ENCODE data around the gene SMARCA2.
A peak's percentile ranks its signal among the peaks of the same experiment; 100 is the strongest.
"Not testable (repeated sequence)": the region's sequence is repeated elsewhere in the genome, so short reads cannot be mapped to it uniquely, and the experiment has no call there.

The SMARCA2 gene

GRCh38 chr9:2106666-2107065 lies 91.5 kb downstream of the SMARCA2 start:
- DNase-seq, result no peak

DNA sequence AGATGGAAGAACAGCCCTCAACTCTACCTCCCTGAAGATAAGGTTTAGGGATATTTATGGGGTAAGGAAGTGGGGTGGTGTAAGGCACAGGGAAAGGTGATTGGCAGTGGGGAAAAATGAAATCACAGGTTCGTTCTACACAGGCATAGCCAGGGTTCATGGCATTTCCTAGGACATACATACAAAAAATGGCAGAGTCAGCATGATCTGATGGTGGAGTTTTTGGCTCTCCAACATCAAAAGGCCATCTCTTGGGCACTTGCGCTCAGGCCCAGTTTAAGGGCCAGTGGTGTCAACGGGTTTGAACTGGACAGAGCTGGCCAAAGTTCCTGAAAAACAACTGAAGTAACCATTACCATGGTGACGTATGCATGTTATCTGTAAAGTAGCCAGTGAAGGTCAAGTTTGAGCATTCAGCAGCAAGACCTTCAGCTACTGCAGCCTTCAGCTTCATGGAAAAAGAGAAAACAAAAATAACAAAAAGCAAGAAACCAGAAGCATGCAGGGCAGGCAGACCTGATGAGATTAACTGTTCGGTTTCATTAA lies 92.8 kb downstream of the SMARCA2 start:
- no peak for DNase-seq

- no peak for DNase-seq
These were observed 94.0 kb downstream of the SMARCA2 start for GRCh38 chr9:2109069-2109650.

DNA sequence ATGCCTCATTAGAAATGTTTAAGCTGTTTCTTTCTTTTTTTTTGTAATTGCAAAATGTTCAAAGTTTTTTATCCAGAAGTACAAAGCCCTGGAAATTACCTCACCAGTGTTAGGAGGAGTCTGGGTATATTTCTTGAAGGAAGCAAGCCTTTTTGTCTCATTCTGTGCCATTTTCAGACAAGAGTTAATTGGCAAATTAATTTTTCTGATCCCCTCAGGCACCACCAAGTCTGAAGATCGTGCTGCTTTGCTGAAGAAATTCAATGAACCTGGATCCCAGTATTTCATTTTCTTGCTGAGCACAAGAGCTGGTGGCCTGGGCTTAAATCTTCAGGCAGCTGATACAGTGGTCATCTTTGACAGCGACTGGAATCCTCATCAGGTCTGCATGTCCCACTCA lies 94.9 kb downstream of the SMARCA2 start:
- no peak for DNase-seq

DNA sequence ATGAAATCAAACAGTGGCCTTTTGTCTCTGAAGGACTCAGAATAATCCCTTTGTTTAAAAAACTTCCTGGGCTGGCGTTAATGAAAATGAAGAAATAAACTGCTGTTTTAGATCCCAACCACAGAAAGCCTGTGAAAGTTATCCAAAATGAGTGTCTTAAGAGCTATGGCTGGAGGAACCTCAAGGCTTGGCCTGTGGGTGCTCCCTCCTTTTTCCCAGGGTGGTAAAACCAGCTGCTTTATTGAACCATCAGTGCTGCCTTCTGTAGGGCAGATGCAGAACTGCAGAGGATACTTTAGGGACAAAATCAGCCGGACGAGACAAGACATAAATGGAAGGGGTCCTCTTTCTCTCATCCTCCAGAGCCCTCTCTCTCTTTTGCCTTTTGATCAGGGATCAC lies 100.9 kb downstream of the SMARCA2 start:
- DNase-seq, result peak; percentile 7

DNA sequence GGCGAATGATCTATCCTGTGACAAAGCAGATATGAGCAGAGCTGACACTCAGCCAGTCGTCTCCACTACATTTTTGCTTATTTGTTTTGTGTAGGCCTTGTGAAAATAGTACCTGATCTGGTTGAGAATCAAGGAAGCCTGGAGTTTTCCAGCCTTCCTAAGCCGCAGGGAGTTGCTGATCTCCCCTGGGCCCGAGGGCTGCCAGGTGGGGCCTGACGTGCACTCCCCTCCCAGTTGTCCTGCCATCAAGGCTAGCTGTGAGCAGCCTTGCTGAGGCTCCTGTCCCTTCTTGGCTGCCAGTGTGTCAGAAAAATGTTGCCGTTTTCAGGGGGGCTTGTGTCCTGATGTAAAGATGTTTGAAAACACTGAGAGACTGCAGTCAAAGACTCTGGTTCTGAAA lies 102.4 kb downstream of the SMARCA2 start:
- DNase-seq, result no peak

GRCh38 chr9:2119566-2119965 lies 104.4 kb downstream of the SMARCA2 start:
- no peak for DNase-seq

DNA sequence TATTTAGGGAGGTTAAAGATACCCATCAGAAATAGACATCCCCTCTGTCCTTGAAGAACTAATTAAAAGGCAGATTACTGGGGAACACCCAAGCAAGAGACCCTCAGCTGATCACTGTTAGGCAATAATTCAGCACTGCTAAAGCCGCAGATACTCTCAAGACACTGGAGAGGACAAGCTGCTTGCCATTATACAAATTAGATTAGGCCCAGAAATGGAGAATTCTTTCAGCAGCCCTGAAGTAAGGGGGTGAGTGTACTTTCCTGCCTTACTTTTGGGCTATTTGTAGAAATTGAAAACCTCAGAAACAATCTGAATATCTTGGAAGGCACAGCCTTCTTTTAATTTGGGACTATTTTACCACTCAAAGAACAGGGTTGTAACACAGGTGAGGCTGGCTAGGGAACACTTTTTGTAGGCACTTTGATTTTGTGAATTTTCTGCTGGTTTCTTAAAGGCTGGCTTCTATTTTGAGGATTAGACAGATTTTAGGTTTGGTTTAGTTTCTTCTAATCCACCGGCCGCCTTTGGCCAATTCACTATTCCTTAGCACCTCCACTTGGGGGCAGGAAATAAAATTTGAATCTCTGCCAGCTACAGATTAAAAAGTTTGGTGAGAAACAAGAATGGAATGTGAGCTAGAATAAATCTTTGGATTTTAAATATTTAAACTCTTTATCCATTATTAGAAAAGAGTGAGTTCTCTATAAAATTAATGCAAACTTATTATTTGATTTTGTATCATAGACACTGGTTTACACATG lies 106.0 kb downstream of the SMARCA2 start:
- no peak for DNase-seq

DNA sequence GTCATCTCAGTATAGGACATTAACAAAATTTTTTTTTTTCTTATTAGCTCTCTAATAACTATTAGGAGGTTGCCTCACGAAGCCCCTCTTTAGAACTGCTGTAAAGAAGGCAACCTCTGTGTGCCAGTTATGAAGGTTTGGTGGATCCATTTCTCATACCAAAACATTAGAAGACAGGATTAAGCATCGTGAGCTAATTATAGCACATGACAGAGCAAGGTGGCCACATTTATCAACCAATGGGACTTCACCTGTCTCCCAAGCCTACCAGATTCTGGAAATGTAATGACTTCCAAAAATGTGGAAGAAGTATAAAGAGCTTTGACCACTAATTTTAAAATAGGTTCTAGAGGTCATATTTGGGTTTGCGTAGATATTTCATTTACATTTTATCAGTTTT lies 107.2 kb downstream of the SMARCA2 start:
- no peak for DNase-seq

DNA sequence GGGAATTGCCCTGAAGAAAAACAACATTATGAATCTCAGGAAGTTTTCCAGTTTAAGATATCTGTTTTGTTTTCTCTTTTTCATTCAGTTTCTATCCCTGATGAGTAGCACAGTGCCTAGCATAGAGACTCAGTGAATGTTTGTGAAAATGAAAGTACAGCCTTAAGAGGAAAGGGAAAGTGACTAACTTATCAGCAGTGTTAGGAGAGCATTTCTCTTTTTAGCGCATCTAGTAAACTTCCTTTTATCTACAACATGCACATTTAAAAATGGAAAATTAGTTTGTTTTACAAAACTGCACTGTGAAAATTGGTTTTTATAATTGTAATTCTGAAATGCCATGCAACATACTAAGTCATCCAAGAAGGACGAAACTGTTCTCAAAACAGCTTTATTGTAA lies 110.8 kb downstream of the SMARCA2 start:
- DNase-seq, result no peak

DNA sequence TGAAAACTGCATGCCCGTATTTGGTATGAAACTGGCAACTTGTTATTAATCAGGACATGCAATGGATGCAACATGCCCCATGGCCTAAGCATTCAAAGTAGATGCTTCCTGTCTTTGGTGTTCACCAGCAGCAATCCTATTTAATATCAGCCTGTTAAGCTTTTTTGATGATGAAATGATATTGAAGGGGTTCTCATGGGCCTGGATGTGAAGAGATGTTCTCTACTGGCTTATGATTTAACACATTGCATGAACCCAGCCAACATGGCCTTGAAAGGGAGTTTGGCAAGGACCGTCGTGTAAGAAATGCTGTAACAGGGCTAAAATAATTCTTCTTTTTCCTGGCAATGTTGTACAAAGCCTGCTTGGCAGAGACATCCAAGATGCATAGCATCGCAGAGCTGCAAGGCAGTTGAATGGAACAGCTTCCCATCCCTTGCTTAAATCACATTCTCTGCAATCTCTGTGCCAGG lies 111.2 kb downstream of the SMARCA2 start:
- no peak for DNase-seq

DNA sequence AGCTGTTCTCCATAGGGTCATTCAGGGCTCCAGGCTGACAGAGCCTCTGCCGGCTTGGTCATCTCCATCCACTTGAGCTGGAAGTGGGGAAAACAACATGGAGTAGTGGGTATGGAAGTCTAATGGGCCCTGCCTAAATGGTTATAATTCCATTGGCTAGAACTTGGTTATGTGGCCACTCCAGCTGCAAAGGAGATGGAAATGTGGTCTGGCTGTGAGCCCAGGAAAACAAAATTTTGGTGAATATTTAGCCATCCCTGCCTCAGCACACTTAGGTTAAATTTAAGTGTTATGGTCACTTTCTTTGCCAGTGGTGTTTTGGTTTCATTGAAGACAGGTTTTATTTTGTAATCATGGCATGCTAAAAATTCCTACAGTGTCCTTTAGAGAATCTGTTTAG lies 112.3 kb downstream of the SMARCA2 start:
- peak; percentile 4 for DNase-seq

GRCh38 chr9:2128141-2128540 lies 113.0 kb downstream of the SMARCA2 start:
- DNase-seq, result no peak

- DNase-seq, result no peak
These were observed 113.5 kb downstream of the SMARCA2 start for GRCh38 chr9:2128618-2129017.

DNA sequence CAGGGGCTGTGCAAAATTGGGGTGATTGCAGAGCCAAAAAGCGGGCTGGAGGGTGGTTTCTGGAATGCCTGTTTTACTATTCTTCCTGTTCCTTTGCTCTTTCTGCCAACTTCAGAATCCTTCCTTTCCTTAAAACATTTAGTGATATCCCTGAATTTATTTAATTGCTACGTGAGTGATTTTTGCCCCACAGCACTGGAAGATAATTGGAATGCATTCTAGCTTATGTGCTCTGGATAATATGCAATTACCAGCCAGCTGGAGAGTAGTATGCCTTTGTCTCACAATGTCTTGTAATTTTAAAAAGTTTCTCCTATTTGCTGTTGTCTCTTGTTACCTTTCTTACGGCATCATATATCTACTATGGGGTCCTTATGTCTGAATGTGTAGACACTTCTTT lies 115.8 kb downstream of the SMARCA2 start:
- DNase-seq, result no peak

DNA sequence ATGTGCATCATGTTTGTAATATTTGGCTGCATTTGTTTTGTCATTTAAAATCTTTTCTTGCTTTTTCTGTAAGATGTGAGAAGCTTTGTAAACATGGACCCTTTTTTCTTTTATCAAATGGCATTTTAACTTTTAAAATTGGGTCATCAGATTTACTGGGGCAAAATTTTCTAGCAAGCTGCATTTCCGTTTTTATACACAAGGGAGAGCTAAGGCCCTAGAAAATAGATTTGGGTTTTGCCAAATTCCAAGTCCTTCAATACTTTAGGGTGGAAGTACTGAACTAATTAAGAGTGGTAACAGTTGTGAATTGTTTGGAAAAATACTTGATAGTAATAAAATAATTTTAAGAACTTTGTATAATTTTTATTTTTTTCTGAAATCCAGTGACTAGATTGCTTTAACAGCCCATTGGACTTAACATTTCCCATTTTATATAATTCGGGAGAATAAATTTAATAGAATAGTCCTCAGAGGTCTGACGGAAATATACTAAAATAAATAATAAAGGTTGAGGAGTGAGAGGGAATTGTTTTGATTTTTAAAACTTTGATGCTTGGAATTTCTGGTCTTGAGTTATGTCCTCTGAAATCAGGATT lies 117.4 kb downstream of the SMARCA2 start:
- DNase-seq, result peak; percentile 7

GRCh38 chr9:2134391-2134790 lies 119.2 kb downstream of the SMARCA2 start:
- no peak for DNase-seq

- DNase-seq, result peak; percentile 62
These were observed 123.5 kb downstream of the SMARCA2 start for GRCh38 chr9:2138646-2139045.

DNA sequence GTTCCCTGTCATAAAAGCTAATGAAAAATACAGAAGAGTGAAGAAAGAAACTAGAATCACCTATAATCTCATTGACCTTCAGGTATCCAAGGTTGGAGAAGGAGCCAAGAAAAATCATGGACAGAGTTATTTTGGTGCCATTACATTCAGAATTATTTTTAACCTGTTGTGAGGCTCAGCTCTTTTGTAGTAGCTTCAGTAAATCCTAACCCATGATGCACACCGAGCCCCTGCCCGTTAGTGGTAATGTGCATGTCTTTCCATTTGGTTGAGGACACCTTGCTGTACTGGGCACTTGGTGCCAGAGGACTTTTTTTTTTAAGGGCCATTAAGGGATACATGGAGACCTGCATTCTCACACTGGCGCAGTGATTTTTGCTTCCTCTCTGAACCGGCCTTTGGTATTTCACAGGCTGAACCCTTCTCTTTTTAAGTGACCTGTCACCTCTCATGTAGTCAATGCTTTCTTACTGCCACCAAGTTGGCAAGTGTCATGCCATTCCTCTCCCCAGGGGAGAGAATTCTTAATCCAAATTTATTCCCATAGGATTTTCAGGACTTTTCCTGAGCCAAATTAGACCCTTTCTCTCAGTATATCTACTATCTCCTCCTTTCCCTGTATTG lies 125.6 kb downstream of the SMARCA2 start:
- no peak for DNase-seq

DNA sequence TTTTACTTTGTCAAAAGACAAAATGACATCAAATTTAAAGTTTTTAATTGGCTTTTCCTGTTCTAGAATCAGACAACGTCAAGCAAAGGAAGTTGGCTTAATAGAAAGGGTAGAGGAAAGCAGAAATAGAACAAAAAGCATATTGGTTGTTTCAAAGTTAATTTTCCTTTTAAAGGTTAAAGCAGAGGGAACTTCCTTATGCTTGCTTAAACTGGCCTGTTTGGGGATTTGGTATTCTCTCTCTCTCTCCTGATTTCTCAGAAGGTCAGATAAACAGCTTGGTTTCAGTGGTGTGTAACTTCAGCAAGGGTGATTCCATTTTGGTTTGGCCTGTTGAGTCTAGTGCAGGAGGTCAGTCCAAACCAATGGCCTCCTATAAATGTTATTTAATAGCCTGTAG lies 127.1 kb downstream of the SMARCA2 start:
- no peak for DNase-seq

DNA sequence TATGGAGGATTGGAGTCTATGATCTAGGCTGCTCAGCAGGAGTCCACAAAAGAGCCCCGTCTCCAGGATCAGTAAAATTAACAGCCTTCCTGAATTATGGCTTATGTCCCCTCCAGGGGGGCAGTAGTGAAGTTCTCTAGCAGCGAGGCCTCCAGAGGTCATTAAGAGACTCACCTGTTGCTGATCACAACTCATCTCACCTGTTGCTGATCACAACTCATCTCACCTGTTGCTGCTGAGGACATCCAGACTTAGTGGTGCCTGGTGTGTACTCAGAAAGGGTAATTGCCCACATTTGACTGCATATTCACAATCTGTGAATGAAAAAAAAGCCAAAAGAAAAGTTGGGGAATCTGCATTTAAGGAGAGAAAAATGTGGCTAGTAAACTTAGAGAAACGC lies 129.5 kb downstream of the SMARCA2 start:
- no peak for DNase-seq

- no peak for DNase-seq
These were observed 130.6 kb downstream of the SMARCA2 start for GRCh38 chr9:2145746-2146145.

DNA sequence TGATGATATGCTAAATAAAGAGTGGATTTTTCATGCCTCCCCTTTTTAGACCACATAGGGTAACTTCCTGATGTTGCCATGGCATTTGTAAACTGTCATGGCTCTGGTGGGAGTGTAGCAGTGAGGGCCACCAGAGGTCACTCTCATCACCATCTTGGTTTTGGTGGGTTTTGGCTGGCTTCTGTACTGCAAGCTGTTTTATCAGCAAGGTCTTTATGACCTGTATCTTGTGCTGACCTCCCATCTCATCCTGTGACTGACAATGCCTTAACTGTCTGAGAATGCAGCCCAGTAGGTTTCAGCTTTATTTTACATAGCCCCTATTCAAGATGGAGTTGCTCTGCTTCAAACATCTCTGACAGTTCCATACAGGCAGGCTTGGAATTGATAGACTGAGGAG lies 131.6 kb downstream of the SMARCA2 start:
- not testable (repeated sequence) for DNase-seq

DNA sequence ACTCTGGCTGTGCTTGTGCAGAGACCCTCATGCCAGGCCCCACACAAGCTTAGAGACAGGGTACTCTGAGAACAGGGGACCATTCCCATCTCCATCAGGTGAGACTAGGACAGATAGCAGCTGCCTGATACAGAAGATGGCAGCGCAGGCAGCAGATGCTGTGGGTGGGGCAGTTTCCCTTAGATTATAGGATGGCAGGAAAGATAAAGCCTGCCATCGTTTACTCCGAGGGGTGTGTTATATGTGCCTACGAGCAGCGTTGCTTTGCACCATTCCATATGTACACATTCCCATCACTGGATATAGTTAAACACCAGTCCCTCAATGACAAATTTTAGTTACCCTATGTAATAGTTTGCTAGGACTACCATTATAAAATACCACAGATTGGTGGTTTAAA lies 135.2 kb downstream of the SMARCA2 start:
- no peak for DNase-seq
